Measurements from ENCODE around the gene PDZD2.
"Not testable (repeated sequence)": the region's sequence is repeated elsewhere in the genome, so short reads cannot be mapped to it uniquely, and the experiment has no call there.

PDZD2 gene

DNA sequence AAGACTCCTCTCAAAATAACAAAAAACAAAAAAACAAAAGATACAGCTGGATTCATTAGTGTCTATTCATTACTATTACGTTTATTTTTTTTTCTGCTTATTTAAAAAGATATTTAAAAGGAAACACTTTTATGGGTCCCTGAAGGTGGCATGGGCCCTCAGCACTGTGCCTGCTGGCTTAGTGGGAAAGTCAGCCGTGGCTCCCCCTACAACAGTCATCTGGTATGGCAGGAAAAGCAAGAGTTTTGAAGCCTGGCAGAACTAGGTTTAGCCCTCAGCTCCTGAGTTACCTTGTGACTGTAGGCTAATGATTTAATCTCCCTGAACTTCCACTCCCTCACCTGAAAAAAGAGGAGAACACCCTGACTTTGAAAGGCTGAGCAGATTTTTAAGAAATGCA, 399.6 kb downstream of the PDZD2 start:
- TF ChIP-seq, protein P1, sequence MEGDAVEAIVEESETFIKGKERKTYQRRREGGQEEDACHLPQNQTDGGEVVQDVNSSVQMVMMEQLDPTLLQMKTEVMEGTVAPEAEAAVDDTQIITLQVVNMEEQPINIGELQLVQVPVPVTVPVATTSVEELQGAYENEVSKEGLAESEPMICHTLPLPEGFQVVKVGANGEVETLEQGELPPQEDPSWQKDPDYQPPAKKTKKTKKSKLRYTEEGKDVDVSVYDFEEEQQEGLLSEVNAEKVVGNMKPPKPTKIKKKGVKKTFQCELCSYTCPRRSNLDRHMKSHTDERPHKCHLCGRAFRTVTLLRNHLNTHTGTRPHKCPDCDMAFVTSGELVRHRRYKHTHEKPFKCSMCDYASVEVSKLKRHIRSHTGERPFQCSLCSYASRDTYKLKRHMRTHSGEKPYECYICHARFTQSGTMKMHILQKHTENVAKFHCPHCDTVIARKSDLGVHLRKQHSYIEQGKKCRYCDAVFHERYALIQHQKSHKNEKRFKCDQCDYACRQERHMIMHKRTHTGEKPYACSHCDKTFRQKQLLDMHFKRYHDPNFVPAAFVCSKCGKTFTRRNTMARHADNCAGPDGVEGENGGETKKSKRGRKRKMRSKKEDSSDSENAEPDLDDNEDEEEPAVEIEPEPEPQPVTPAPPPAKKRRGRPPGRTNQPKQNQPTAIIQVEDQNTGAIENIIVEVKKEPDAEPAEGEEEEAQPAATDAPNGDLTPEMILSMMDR (IDR thresholded peaks at IDR 0.05; ENCODE audit: low read length): no peak
- no peak for TF ChIP-seq EZH2phosphoT487 (IDR thresholded peaks at IDR 0.05; ENCODE audit: low read length)
- no peak for TF ChIP-seq EZH2 (optimal IDR thresholded peaks at IDR 0.05; ENCODE audit: low read depth, low read length)
- no peaks in the 10 kb centered on the region for H3K9me3 ChIP-seq (replicated peaks; ENCODE audit: insufficient read depth, low read length)

DNA sequence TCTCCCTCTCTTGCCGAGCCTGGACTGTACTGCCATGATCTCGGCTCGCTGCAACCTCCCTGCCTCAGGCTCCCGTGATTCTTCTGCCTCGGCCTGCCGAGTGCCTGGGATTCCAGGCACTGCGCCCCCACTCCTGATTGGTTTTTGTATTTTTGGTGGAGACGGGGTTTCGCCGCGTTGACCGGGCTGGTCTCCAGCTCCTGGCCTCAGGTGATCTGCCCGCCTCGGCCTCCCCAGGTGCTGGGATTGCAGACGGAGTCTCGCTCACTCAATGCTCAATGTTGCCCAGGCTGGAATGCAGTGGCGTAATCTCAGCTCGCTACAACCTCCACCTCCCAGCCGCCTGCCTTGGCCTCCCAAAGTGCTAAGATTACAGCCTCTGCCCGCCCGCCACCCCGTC, 400.2 kb downstream of the PDZD2 start:
- H3F3A ChIP-seq (ENCODE audit: insufficient read depth, low read length); H3K36me3 ChIP-seq (replicated peaks; ENCODE audit: insufficient read depth, low read length); H4K20me1 ChIP-seq (ENCODE audit: insufficient read depth, low read length); H3K9ac ChIP-seq (ENCODE audit: low read length); H3K4me1 ChIP-seq (ENCODE audit: low read length); H2AFZ ChIP-seq (ENCODE audit: low read length); H3K27me3 ChIP-seq (replicated peaks; ENCODE audit: insufficient read depth, low read length); DNase-seq; H3K9me3 ChIP-seq (replicated peaks; ENCODE audit: insufficient read depth, low read length); H3K4me2 ChIP-seq (ENCODE audit: low read depth, low read length); H3K4me3 ChIP-seq (ENCODE audit: low read length); H3K27ac ChIP-seq (ENCODE audit: low read length); H3K79me2 ChIP-seq (ENCODE audit: low read length); H3K9me2 ChIP-seq (replicated peaks; ENCODE audit: insufficient read depth, low read length): not testable (repeated sequence)

More for the DNA sequence above, 399.6 kb downstream of the PDZD2 start:
- no peaks in the 10 kb centered on the region for H3K36me3 ChIP-seq (replicated peaks; ENCODE audit: insufficient read depth, low read length)
- no peaks in the 10 kb centered on the region for H3K9me2 ChIP-seq (replicated peaks; ENCODE audit: insufficient read depth, low read length)
- no peaks in the 10 kb centered on the region for H3F3A ChIP-seq (ENCODE audit: insufficient read depth, low read length)
- H3K79me2 ChIP-seq (ENCODE audit: low read length): no peaks in the 10 kb centered on the region
- no peak for DNase-seq
- no peak overlapping the region for H3K27ac ChIP-seq (ENCODE audit: low read length)
- H4K20me1 ChIP-seq (ENCODE audit: insufficient read depth, low read length): no peaks in the 10 kb centered on the region
- no peak overlapping the region for H3K4me3 ChIP-seq (ENCODE audit: low read length)
- H3K9ac ChIP-seq (ENCODE audit: low read length): no peak overlapping the region
- H3K4me2 ChIP-seq (ENCODE audit: low read depth, low read length): no peak overlapping the region
- H2AFZ ChIP-seq (ENCODE audit: low read length): no peak overlapping the region
- no peaks in the 10 kb centered on the region for H3K27me3 ChIP-seq (replicated peaks; ENCODE audit: insufficient read depth, low read length)
- H3K4me1 ChIP-seq (ENCODE audit: low read length): no peaks in the 10 kb centered on the region

DNA sequence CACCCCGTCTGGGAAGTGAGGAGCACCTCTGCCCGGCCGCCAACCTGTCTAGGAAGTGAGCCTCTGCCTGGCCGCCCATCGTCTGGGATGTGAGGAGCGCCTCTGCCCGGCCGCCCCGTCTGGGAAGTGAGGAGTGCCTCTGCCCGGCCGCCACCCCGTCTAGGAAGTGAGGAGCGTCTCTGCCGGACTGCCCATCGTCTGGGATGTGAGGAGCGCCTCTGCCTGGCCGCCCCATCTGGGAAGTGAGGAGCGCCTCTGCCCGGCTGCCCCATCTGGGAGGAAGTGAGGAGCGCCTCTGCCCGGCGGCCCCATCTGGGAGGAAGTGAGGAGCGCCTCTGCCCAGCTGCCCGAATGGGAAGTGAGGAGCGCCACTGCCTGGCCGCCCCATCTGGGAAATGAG, 400.7 kb downstream of the PDZD2 start:
- H3K4me1 ChIP-seq (ENCODE audit: low read length); H3K27ac ChIP-seq (ENCODE audit: low read length); H3K9me2 ChIP-seq (replicated peaks; ENCODE audit: insufficient read depth, low read length); H2AFZ ChIP-seq (ENCODE audit: low read length); H3K9ac ChIP-seq (ENCODE audit: low read length); H4K20me1 ChIP-seq (ENCODE audit: insufficient read depth, low read length); H3K79me2 ChIP-seq (ENCODE audit: low read length); H3F3A ChIP-seq (ENCODE audit: insufficient read depth, low read length); H3K36me3 ChIP-seq (replicated peaks; ENCODE audit: insufficient read depth, low read length); H3K4me3 ChIP-seq (ENCODE audit: low read length); H3K4me2 ChIP-seq (ENCODE audit: low read depth, low read length); DNase-seq; H3K9me3 ChIP-seq (replicated peaks; ENCODE audit: insufficient read depth, low read length); H3K27me3 ChIP-seq (replicated peaks; ENCODE audit: insufficient read depth, low read length): not testable (repeated sequence)

DNA sequence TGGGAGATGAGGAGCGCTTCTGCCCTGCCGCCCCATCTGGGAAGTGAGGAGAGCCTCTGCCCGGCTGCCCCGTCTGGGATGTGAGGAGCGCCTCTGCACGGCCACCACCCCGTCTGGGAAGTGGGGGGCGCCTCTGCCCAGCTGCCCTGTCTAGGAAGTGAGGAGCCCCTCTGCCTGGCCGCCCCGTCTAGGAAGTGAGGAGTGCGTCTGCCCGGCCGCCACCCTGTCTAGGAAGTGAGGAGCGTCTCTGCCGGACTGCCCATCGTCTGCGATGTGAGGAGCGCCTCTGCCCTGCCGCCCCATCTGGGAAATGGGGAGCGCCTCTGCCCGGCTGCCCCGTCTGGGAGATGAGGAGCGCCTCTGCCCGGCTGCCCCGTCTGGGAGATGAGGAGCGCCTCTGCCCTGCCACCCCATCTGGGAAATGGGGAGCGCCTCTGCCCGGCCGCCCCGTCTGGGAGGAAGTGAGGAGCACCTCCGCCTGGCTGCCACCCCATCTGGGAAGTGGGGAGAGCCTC, 401.3 kb downstream of the PDZD2 start:
- not testable (repeated sequence) for H3K4me1 ChIP-seq (ENCODE audit: low read length); H2AFZ ChIP-seq (ENCODE audit: low read length); H3K36me3 ChIP-seq (replicated peaks; ENCODE audit: insufficient read depth, low read length); H3K9me2 ChIP-seq (replicated peaks; ENCODE audit: insufficient read depth, low read length); H3K27ac ChIP-seq (ENCODE audit: low read length); H4K20me1 ChIP-seq (ENCODE audit: insufficient read depth, low read length); H3K79me2 ChIP-seq (ENCODE audit: low read length); H3K9me3 ChIP-seq (replicated peaks; ENCODE audit: insufficient read depth, low read length); H3K9ac ChIP-seq (ENCODE audit: low read length); DNase-seq; H3K4me3 ChIP-seq (ENCODE audit: low read length); H3K27me3 ChIP-seq (replicated peaks; ENCODE audit: insufficient read depth, low read length); H3K4me2 ChIP-seq (ENCODE audit: low read depth, low read length); H3F3A ChIP-seq (ENCODE audit: insufficient read depth, low read length)

DNA sequence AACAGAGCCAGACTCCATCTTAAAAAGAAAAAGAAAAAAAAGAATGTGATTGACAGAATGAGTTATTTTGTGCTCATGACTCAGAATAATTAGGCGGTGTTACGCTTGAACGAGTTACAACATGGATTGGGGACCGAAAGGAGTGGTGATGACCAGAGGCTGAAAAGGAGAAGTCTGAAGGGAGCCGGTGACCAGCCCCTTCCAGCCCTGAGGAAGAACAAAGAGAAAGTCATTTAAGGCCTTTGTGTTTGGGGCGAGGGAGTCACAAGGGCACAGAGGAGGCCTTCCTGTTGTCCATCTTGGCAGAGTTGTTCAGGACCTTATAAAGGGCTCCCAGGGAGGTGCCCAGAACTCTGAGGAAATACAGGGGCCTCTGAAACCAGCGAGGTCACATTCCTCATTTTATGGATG, 403.6 kb downstream of the PDZD2 start:
- Histone ChIP-seq H4K20me1 (ENCODE audit: insufficient read depth, low read length) (no peaks in the 10 kb centered on the region), H3K27ac (ENCODE audit: low read length) (no peak overlapping the region), H3K27me3 (replicated peaks; ENCODE audit: insufficient read depth, low read length) (no peaks in the 10 kb centered on the region), H3K4me1 (ENCODE audit: low read length) (no peaks in the 10 kb centered on the region), H3K9me2 (replicated peaks; ENCODE audit: insufficient read depth, low read length) (no peaks in the 10 kb centered on the region), H3K79me2 (ENCODE audit: low read length) (no peaks in the 10 kb centered on the region), H3K9ac (ENCODE audit: low read length) (no peak overlapping the region), H3K9me3 (replicated peaks; ENCODE audit: insufficient read depth, low read length) (no peaks in the 10 kb centered on the region), H3F3A (ENCODE audit: insufficient read depth, low read length) (no peaks in the 10 kb centered on the region), H3K36me3 (replicated peaks; ENCODE audit: insufficient read depth, low read length) (no peaks in the 10 kb centered on the region), H2AFZ (ENCODE audit: low read length) (no peak overlapping the region), H3K4me3 (ENCODE audit: low read length) (no peak overlapping the region), H3K4me2 (ENCODE audit: low read depth, low read length) (no peak overlapping the region)
- TF ChIP-seq, protein P1 (IDR thresholded peaks at IDR 0.05; ENCODE audit: low read length): no peak
- DNase-seq: no peak

Data from MM.1S (cell line).